K562 (cell line): Measurements from ENCODE around the gene IMPG1. TPM values are rescaled to one million over a fixed set of nuclear protein-coding genes. Genes with fewer than 3 reads are reported as not detected.

Experiments
- ATAC-seq: fragments of 200-7000 bp; cut with Tn5 transposase; 3 replicates; pipeline ENCODE4 v1.9.1; 2020; ENCODE audit warnings: moderate library complexity
- BruUV-seq: library from RNA; stranded (reverse); fragments of 400-500 nt; replicated peaks from 2 replicates; lab custom pipeline; 2021; lab: Mats Ljungman, UMichigan
- CTCF ChIA-PET: fragments of 300-600 bp; formaldehyde crosslinking; extraction: SDS; loops from one replicate; lab custom pipeline; 2021; ENCODE audit warnings: low intra/inter-chr PET ratio; lab: Yijun Ruan, JAX
- POLR2A ChIA-PET: fragments of 300-600, 350-650 bp; sonication (Branson Sonifier 250); formaldehyde crosslinking; extraction: SDS; loops from one replicate; lab custom pipeline; 2021; ENCODE audit warnings: antibody characterized with exemption, inconsistent platforms; lab: Yijun Ruan, JAX
- DNase-seq, 4 experiments: peaks; one replicate each; pipeline versions ENCODE4 v3.0.0 to v3.0.0-alpha.2; 2011 to 2018; ENCODE audit warnings: low spot score in 3 of 4, mixed read lengths in 3 of 4; ENCODE audit errors: extremely low read depth in 1 of 4
- FAIRE-seq: peaks from 2 replicates; lab custom pipeline; 2011; peaks lifted over from hg19 to GRCh38; lab: Jason Lieb, UNC
- H2AFZ ChIP-seq: 2 replicates; pipeline ENCODE4 v1.6.0; 2011; ENCODE audit warnings: low read depth, low read length, control low read depth, inconsistent platforms
- H3K27ac ChIP-seq: fragments of 200-600 bp; 3 replicates; pipeline ENCODE4 v1.8.0; 2011; ENCODE audit warnings: low read depth, mild to moderate bottlenecking, control low read depth, inconsistent platforms, low read length, moderate library complexity, mixed read lengths; ENCODE audit errors: extremely low read depth
- H3K27me3 ChIP-seq, 2 experiments: fragments of 300-600 bp in 1 of 2; 2 replicates in 1 of 2; 3 replicates in 1 of 2; pipeline versions ENCODE4 v1.6.0 to v1.8.0; 2011; ENCODE audit warnings: inconsistent platforms in 2 of 2, low read length in 2 of 2, mild to moderate bottlenecking in 1 of 2, mixed read lengths in 1 of 2, moderate library complexity in 1 of 2; ENCODE audit not compliant: control insufficient read depth in 2 of 2, insufficient read depth in 2 of 2
- H3K36me3 ChIP-seq: fragments of 300-600 bp; 3 replicates; pipeline ENCODE4 v1.8.0; 2011; ENCODE audit warnings: mild to moderate bottlenecking, low read length, inconsistent platforms; ENCODE audit not compliant: control insufficient read depth, insufficient read depth
- H3K4me1 ChIP-seq, 2 experiments: fragments of 200-600 bp in 1 of 2; replicated peaks in 1 of 2; 2 replicates in 1 of 2; 3 replicates in 1 of 2; pipeline versions ENCODE4 v1.5.1 to v1.8.0; 2011; ENCODE audit warnings: inconsistent platforms in 2 of 2, low read length in 2 of 2, mild to moderate bottlenecking in 1 of 2, mixed read lengths in 1 of 2, moderate library complexity in 1 of 2; ENCODE audit not compliant: control insufficient read depth in 2 of 2, insufficient read depth in 2 of 2
- H3K4me2 ChIP-seq: 2 replicates; pipeline ENCODE4 v1.6.1; 2011; ENCODE audit warnings: low read length, control low read depth, inconsistent platforms, mixed read lengths; ENCODE audit not compliant: insufficient read depth
- H3K4me3 ChIP-seq: fragments of 200-600 bp; sonication (generic), shearing (Covaris generic); 2 replicates; pipeline ENCODE4 v1.5.1; 2016; ENCODE audit warnings: control low read depth, inconsistent platforms
- H3K79me2 ChIP-seq: fragments of 200-600 bp; 3 replicates; pipeline ENCODE4 v1.8.0; 2011; ENCODE audit warnings: low read length, inconsistent platforms; ENCODE audit not compliant: control insufficient read depth, insufficient read depth
- H3K9ac ChIP-seq, 2 experiments: 2 replicates each; pipeline versions ENCODE4 v1.6.0 to v1.6.1; 2011; ENCODE audit warnings: low read depth in 2 of 2, low read length in 2 of 2, control low read depth in 1 of 2, inconsistent platforms in 1 of 2, mild to moderate bottlenecking in 1 of 2, mixed read lengths in 1 of 2; ENCODE audit not compliant: insufficient read depth in 1 of 2
- H3K9me1 ChIP-seq: one replicate; pipeline ENCODE4 v1.6.0; 2011; ENCODE audit warnings: inconsistent platforms, mild to moderate bottlenecking, low read length, moderate library complexity; ENCODE audit not compliant: control insufficient read depth, insufficient read depth
- H3K9me3 ChIP-seq: replicated peaks from 2 replicates; pipeline ENCODE4 v1.5.1; 2011; ENCODE audit warnings: low read depth, low read length, inconsistent platforms; ENCODE audit not compliant: control insufficient read depth, insufficient read depth
- H4K20me1 ChIP-seq: replicated peaks from 2 replicates; pipeline ENCODE4 v1.6.1; 2011; ENCODE audit warnings: low read length, inconsistent platforms, mixed read lengths; ENCODE audit not compliant: control insufficient read depth, insufficient read depth
- CSDE1 ChIP-seq, 2 experiments: fragments of 450-650 bp; IDR thresholded peaks; 2 replicates each; pipeline ENCODE4 v1.6.1; 2016; ENCODE audit warnings: mild to moderate bottlenecking in 1 of 2
- ELK3 ChIP-seq: fragments of 450-650 bp; formaldehyde crosslinking; IDR thresholded peaks from 2 replicates; pipeline ENCODE4 v1.4.0; 2020; ENCODE audit warnings: mild to moderate bottlenecking
- FOXM1 ChIP-seq, 2 experiments: fragments of 450-650 bp in 1 of 2; sonication (generic) in 1 of 2; formaldehyde crosslinking in 1 of 2; IDR thresholded peaks; 2 replicates each; pipeline versions ENCODE4 v1.6.1 to v1.9.0; 2017 to 2022; ENCODE audit warnings: low read depth in 2 of 2, mild to moderate bottlenecking in 2 of 2, missing genetic modification reagents in 1 of 2, moderate library complexity in 1 of 2
- HCFC1 ChIP-seq: IDR thresholded peaks from 2 replicates; pipeline ENCODE4 v1.6.1; 2012; ENCODE audit warnings: low read depth, low read length, improper control_type of control experiment
- ILK ChIP-seq: fragments of 450-650 bp; IDR thresholded peaks from 2 replicates; pipeline ENCODE4 v1.6.1; 2016; ENCODE audit warnings: missing genetic modification characterization, low read depth, mild to moderate bottlenecking, missing compliant biosample characterization, moderate library complexity, borderline replicate concordance
- KDM4B ChIP-seq, 2 experiments: fragments of 450-650 bp in 1 of 2; sonication (generic) in 1 of 2; IDR thresholded peaks; 2 replicates each; pipeline ENCODE4 v1.6.1; 2016 to 2017; ENCODE audit warnings: borderline replicate concordance in 2 of 2, antibody characterized with exemption in 1 of 2, low read depth in 1 of 2, mild to moderate bottlenecking in 1 of 2
- KDM5B ChIP-seq: fragments of 200-600 bp; sonication (generic); IDR thresholded peaks from 2 replicates; pipeline ENCODE4 v1.6.1; 2012; ENCODE audit warnings: low read depth, mild to moderate bottlenecking, moderate library complexity, low read length, control low read depth, inconsistent platforms; ENCODE audit not compliant: insufficient replicate concordance
- LARP7 ChIP-seq: fragments of 450-650 bp; IDR thresholded peaks from 2 replicates; pipeline ENCODE4 v1.6.1; 2016
- MEIS2 ChIP-seq: fragments of 450-650 bp; IDR thresholded peaks from 2 replicates; pipeline ENCODE4 v1.6.1; 2014; ENCODE audit warnings: mild to moderate bottlenecking; ENCODE audit not compliant: partially characterized antibody
- NFRKB ChIP-seq: fragments of 450-650 bp; IDR thresholded peaks from 2 replicates; pipeline ENCODE4 v1.6.1; 2016; ENCODE audit warnings: low read depth
- PHF20 ChIP-seq: fragments of 450-650 bp; IDR thresholded peaks from 2 replicates; pipeline ENCODE4 v1.6.1; 2018; ENCODE audit not compliant: partially characterized antibody
- SAFB ChIP-seq: fragments of 200-400 bp; formaldehyde crosslinking; IDR thresholded peaks from 2 replicates; pipeline ENCODE4 v1.6.1; 2017; ENCODE audit warnings: low read depth, low read length, borderline replicate concordance
- ZFX ChIP-seq: sonication (generic); formaldehyde crosslinking; IDR thresholded peaks from 2 replicates; pipeline ENCODE4 v1.8.0; 2022; ENCODE audit warnings: mild to moderate bottlenecking, missing genetic modification reagents, moderate library complexity
- WGBS: fragments of 100-300 bp; shearing (Covaris generic); methylation state at CpG from one replicate; pipeline ENCODE4 v1.1.6; 2016; ENCODE audit warnings: low coverage, mixed read lengths; ENCODE audit not compliant: insufficient coverage; ENCODE audit errors: missing lambda C conversion rate; 5-methylcytosine and 5-hydroxymethylcytosine counted together
- in situ Hi-C: fragments of 300-500 bp; cut with MboI; formaldehyde crosslinking; loops from 4 replicates; pipeline ENCODE4 v1.15.0; 2018; ENCODE audit warnings: inconsistent platforms, mixed read lengths
- intact Hi-C: fragments of 100-400 bp; cut with micrococcal nuclease; formaldehyde crosslinking; loops from 2 replicates; pipeline ENCODE4 v1.14.2; 2022
- polyA plus RNA-seq, 8 experiments: library from polyadenylated mRNA; depleted of rRNA in 4 of 8; stranded (reverse) in 5 of 8; unstranded in 3 of 8; fragments of >200 nt; fragmentation: Nextera tagmentation in 2 of 8; fragmentation: Illumina TruSeq in 1 of 8; extraction: Ambion mirVana in 2 of 8; extraction: Trizol in 1 of 8; gene quantifications; 2 replicates each; pipeline versions ENCODE4 v1.2.1 to v1.2.3, GENCODE V29; 2011 to 2014; ENCODE audit warnings: inconsistent platforms in 1 of 8, missing spikeins in 1 of 8
- total RNA-seq, 7 experiments: library from RNA; depleted of rRNA in 6 of 7; stranded (reverse); fragments of >200 nt in 6 of 7; fragmentation: Illumina TruSeq in 2 of 7; extraction: Trizol in 2 of 7; gene quantifications; 2 replicates each; pipeline versions ENCODE4 v1.2.1 to v1.2.3, GENCODE V29; 2011 to 2021; ENCODE audit warnings: low replicate concordance in 1 of 7

IMPG1 gene
- total and polyA plus RNA-seq, 9 of the 15 experiments (the other 6 are each of a cell fraction or from before 2014, with no cell fraction given): not detected

GRCh38 chr6:75970093-75970492 is 102.4 kb downstream of the IMPG1 start:
- H3K79me2 ChIP-seq: no peaks in the 10 kb centered on the region
- POLR2A ChIA-PET: no interaction called here
- H2AFZ ChIP-seq: no peak overlapping the region
- no peak overlapping the region for H3K9ac ChIP-seq
- DNase-seq: no peak
- TF ChIP-seq KDM5B (no peak), ELK3 (CRISPR knock-in tag) (no peak), KDM4B (IDR thresholded peaks at IDR 0.05; ENCODE audit: borderline replicate concordance in 2 of 2, low read depth in 1 of 2) (no peak), ZFX (no peak), SAFB (no peak), PHF20 (no peak), LARP7 (no peak), HCFC1 (no peak), ILK (tag) (no peak), MEIS2 (no peak), CSDE1 (IDR thresholded peaks at IDR 0.05) (no peak), NFRKB (no peak), FOXM1 (IDR thresholded peaks at IDR 0.05; ENCODE audit: low read depth) (no peak), FOXM1 (CRISPR knock-in tag; IDR thresholded peaks at IDR 0.05; ENCODE audit: low read depth) (no peak)
- TF ChIP-seq, all 486 proteins: peak for 0
- H3K9me3 ChIP-seq: no peaks in the 10 kb centered on the region
- FAIRE-seq (no peak), ATAC-seq (no peak)
- BruUV-seq: no TSS peak
- CTCF ChIA-PET: interaction anchor here (0.5 kb wide), 1 partner anchor 667 kb away, joined by 3 read pairs; no protein-coding TSS in a partner anchor
- H4K20me1 ChIP-seq: no peaks in the 10 kb centered on the region
- no peaks in the 10 kb centered on the region for H3K36me3 ChIP-seq
- intact Hi-C loops (no loop called here), in situ Hi-C loops (no loop called here)
- H3K27me3 ChIP-seq: no peaks in the 10 kb centered on the region
- 0% methylated on average over 2 of the region's 2 CpGs for WGBS
- no peaks in the 10 kb centered on the region for H3K4me1 ChIP-seq
- H3K4me2 ChIP-seq: no peak overlapping the region
- no peaks in the 10 kb centered on the region for H3K9me1 ChIP-seq
- no peak overlapping the region for H3K4me3 ChIP-seq
- no peak overlapping the region for H3K27ac ChIP-seq
